IMR-90 (cell line): ENCODE data around the gene CFAP58. TPM values are rescaled to one million over a fixed set of nuclear protein-coding genes. Genes with fewer than 3 reads are reported as not detected.

Source experiments
- ATAC-seq: fragments of 200-7000 bp; cut with Tn5 transposase; 2 replicates; pipeline ENCODE4 v1.9.1; 2020; ENCODE audit warnings: low read depth, mild to moderate bottlenecking, moderate library complexity
- BruUV-seq: library from RNA; stranded (reverse); fragments of 400-500 nt; replicated peaks from 2 replicates; lab custom pipeline; 2021; lab: Mats Ljungman, UMichigan
- CTCF ChIA-PET: fragments of 300-600 bp; formaldehyde crosslinking; extraction: SDS; loops from one replicate; lab custom pipeline; 2021; ENCODE audit warnings: antibody characterized with exemption; lab: Yijun Ruan, JAX
- POLR2A ChIA-PET: fragments of 300-600 bp; sonication (Branson Sonifier 250); formaldehyde crosslinking; loops from one replicate; lab custom pipeline; 2022; ENCODE audit warnings: antibody characterized with exemption; ENCODE audit not compliant: unreplicated experiment; lab: Charles Lee
- DNase-seq: peaks from one replicate; pipeline ENCODE4 v3.0.0; 2013
- H2AFZ ChIP-seq: replicated peaks from 2 replicates; pipeline ENCODE3; 2013; ENCODE audit warnings: low read length, mild to moderate bottlenecking; ENCODE audit not compliant: poor library complexity
- H2AK5ac ChIP-seq: 2 replicates; pipeline ENCODE4 v1.6.1; 2013; ENCODE audit warnings: low read depth, low read length, inconsistent platforms
- H2AK9ac ChIP-seq: replicated peaks from 2 replicates; pipeline ENCODE3; 2013; ENCODE audit warnings: mild to moderate bottlenecking, low read depth, low read length, moderate library complexity; ENCODE audit not compliant: poor library complexity
- H2BK120ac ChIP-seq: 2 replicates; pipeline ENCODE4 v1.6.1; 2013; ENCODE audit warnings: low read depth, low read length, inconsistent platforms
- H2BK15ac ChIP-seq: 3 replicates; pipeline ENCODE4 v1.6.1; 2013; ENCODE audit warnings: low read depth, low read length, inconsistent platforms
- H2BK20ac ChIP-seq: 2 replicates; pipeline ENCODE4 v1.6.1; 2013; ENCODE audit warnings: low read depth, mild to moderate bottlenecking, inconsistent platforms, low read length, moderate library complexity
- H2BK5ac ChIP-seq: 2 replicates; pipeline ENCODE4 v1.6.1; 2013; ENCODE audit warnings: mild to moderate bottlenecking, low read depth, low read length, inconsistent platforms; ENCODE audit not compliant: poor library complexity, severe bottlenecking
- H3K14ac ChIP-seq: replicated peaks from 2 replicates; pipeline ENCODE4 v1.6.1; 2013; ENCODE audit warnings: low read depth, low read length, inconsistent platforms
- H3K18ac ChIP-seq: 2 replicates; pipeline ENCODE4 v1.6.1; 2013; ENCODE audit warnings: low read depth, low read length, control low read depth
- H3K23ac ChIP-seq: 2 replicates; pipeline ENCODE4 v1.6.1; 2013; ENCODE audit warnings: low read depth, low read length, inconsistent platforms
- H3K27ac ChIP-seq: 2 replicates; pipeline ENCODE4 v1.5.1; 2013; ENCODE audit warnings: mild to moderate bottlenecking, control low read depth, low read length; ENCODE audit not compliant: insufficient read depth
- H3K27me3 ChIP-seq: 2 replicates; pipeline ENCODE4 v1.6.1; 2013; ENCODE audit warnings: low read length; ENCODE audit not compliant: control insufficient read depth, insufficient read depth
- H3K36me3 ChIP-seq: 2 replicates; pipeline ENCODE4 v1.6.1; 2013; ENCODE audit warnings: low read length, mixed read lengths; ENCODE audit not compliant: control insufficient read depth, insufficient read depth
- H3K4ac ChIP-seq: 2 replicates; pipeline ENCODE4 v1.6.1; 2013; ENCODE audit warnings: low read depth, low read length, inconsistent platforms
- H3K4me1 ChIP-seq: 2 replicates; pipeline ENCODE4 v1.6.1; 2013; ENCODE audit warnings: low read length, mixed read lengths; ENCODE audit not compliant: control insufficient read depth, insufficient read depth
- H3K4me2 ChIP-seq: 2 replicates; pipeline ENCODE4 v1.6.1; 2013; ENCODE audit warnings: low read depth, mild to moderate bottlenecking, control low read depth, low read length, moderate library complexity
- H3K4me3 ChIP-seq: 2 replicates; pipeline ENCODE4 v1.5.1; 2013; ENCODE audit warnings: low read depth, mild to moderate bottlenecking, control low read depth, low read length, moderate library complexity; ENCODE audit not compliant: insufficient read depth
- H3K56ac ChIP-seq: 2 replicates; pipeline ENCODE4 v1.6.1; 2013; ENCODE audit warnings: low read length, inconsistent platforms; ENCODE audit not compliant: insufficient read depth; ENCODE audit errors: extremely low read depth
- H3K79me1 ChIP-seq, 2 experiments: 2 replicates each; pipeline ENCODE4 v1.6.1; 2013; ENCODE audit warnings: low read length in 2 of 2, inconsistent platforms in 1 of 2, low read depth in 1 of 2
- H3K9ac ChIP-seq: 2 replicates; pipeline ENCODE4 v1.6.1; 2013; ENCODE audit warnings: low read depth, low read length, control low read depth
- H3K9me1 ChIP-seq: 2 replicates; pipeline ENCODE4 v1.6.1; 2013; ENCODE audit warnings: low read length, inconsistent platforms; ENCODE audit not compliant: insufficient read depth
- H3K9me3 ChIP-seq: 2 replicates; pipeline ENCODE4 v1.6.1; 2013; ENCODE audit warnings: low read length; ENCODE audit not compliant: control insufficient read depth, insufficient read depth
- H4K20me1 ChIP-seq: 2 replicates; pipeline ENCODE4 v1.6.1; 2013; ENCODE audit warnings: low read length, inconsistent platforms; ENCODE audit not compliant: insufficient read depth
- H4K5ac ChIP-seq: 2 replicates; pipeline ENCODE4 v1.6.1; 2013; ENCODE audit warnings: mild to moderate bottlenecking, low read depth, low read length, control low read depth
- H4K8ac ChIP-seq, 2 experiments: 2 replicates each; pipeline ENCODE4 v1.6.1; 2013; ENCODE audit warnings: low read depth in 2 of 2, low read length in 2 of 2, control low read depth in 1 of 2, inconsistent platforms in 1 of 2
- H4K91ac ChIP-seq: 2 replicates; pipeline ENCODE4 v1.6.1; 2013; ENCODE audit warnings: low read depth, low read length, inconsistent platforms; ENCODE audit not compliant: insufficient read depth
- RCOR1 ChIP-seq: IDR thresholded peaks from 2 replicates; pipeline ENCODE4 v1.6.1; 2012; ENCODE audit warnings: mild to moderate bottlenecking, low read length, improper control_type of control experiment; ENCODE audit not compliant: insufficient replicate concordance
- WGBS, 2 experiments: methylation state at CpG; one replicate each; pipeline versions ENCODE4 v1.1.5 to v1.1.7; 2013; ENCODE audit warnings: missing lambda C conversion rate in 2 of 2; ENCODE audit not compliant: insufficient read length in 1 of 2; ENCODE audit errors: extremely low coverage in 2 of 2; 5-methylcytosine and 5-hydroxymethylcytosine counted together
- dilution Hi-C: fragments of 300-500 bp; cut with HindIII; formaldehyde crosslinking; loops from one replicate; pipeline ENCODE4 v1.14.3; 2018; ENCODE audit warnings: low sequenced_read_pairs; ENCODE audit not compliant: unreplicated experiment
- in situ Hi-C: fragments of 300-500 bp; cut with MboI; formaldehyde crosslinking; loops from 3 replicates; pipeline ENCODE4 v1.14.3; 2019; ENCODE audit warnings: low sequenced_read_pairs, inconsistent platforms, mixed read lengths
- intact Hi-C: fragments of 100-400 bp; cut with micrococcal nuclease; formaldehyde crosslinking; loops from 2 replicates; pipeline ENCODE4 v1.10.0; 2022
- polyA plus RNA-seq, 3 experiments: library from polyadenylated mRNA; depleted of rRNA; stranded (reverse); fragments of >200 nt; gene quantifications; 2 replicates each; pipeline ENCODE4 v1.2.3, GENCODE V29; 2012; ENCODE audit warnings: low replicate concordance in 1 of 3
- total RNA-seq: library from RNA; depleted of rRNA; stranded (reverse); fragments of >200 nt; gene quantifications from 2 replicates; pipeline ENCODE4 v1.2.3, GENCODE V29; 2012
- TF ChIP-seq, protein P1 (sequence below): fragments of 150-350 bp; IDR thresholded peaks from 2 replicates; pipeline ENCODE4 v1.6.1; 2017; ENCODE audit warnings: mild to moderate bottlenecking, antibody characterized with exemption, low read length, low read depth
- TF ChIP-seq, protein P2 (sequence below): fragments of 150-350 bp; IDR thresholded peaks from 2 replicates; pipeline ENCODE4 v1.6.1; 2016; ENCODE audit warnings: low read depth, mild to moderate bottlenecking, low read length, moderate library complexity, borderline replicate concordance

The CFAP58 gene
- total and polyA plus RNA-seq, 2 of the 4 experiments (the other 2 are of a cell fraction): 0.36 to 0.72 TPM

DNA sequence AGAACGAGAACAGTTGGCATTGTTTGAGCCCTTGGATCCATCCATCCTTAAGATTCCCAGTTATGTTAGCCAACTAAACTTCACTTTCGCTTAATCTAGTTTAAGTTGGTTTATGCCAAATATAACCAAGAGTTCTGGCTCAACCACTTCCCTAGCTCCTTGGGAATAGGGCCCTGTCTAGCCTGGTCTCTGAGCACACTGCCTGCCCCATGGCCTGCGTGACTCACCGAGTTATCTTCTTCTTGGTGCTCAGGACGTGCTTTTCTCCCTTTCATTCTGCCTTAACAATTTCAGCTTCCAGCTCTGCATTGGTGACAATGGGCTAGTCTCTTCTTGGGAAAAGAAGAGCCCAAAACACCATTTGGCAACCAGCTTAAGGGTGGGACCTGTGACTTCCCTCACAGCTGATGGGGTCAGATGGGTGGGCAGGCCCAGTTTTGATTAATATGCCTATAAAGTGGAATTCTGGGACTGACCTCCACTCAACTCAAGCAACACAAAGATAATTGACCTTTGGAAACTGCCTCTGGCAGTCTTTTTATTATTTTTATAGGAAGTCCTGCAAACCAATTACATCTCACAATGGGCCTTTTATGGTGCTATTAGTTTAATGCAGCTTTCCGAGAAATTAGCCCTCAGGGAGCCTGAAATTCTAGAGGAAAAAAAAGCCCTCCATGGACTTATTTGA lies 126.4 kb downstream of the CFAP58 start:
- no peak overlapping the region for H3K23ac ChIP-seq
- in situ Hi-C loops: no loop called here
- H2BK15ac ChIP-seq: no peak overlapping the region
- ATAC-seq (no peak), DNase-seq (no peak)
- H3K9ac ChIP-seq: no peak overlapping the region
- no peaks in the 10 kb centered on the region for H3K9me1 ChIP-seq
- H3K4me1 ChIP-seq: no peaks in the 10 kb centered on the region
- H3K27ac ChIP-seq: no peak overlapping the region
- H3K18ac ChIP-seq: no peak overlapping the region
- H2BK5ac ChIP-seq: no peak overlapping the region
- TF ChIP-seq, protein P1, sequence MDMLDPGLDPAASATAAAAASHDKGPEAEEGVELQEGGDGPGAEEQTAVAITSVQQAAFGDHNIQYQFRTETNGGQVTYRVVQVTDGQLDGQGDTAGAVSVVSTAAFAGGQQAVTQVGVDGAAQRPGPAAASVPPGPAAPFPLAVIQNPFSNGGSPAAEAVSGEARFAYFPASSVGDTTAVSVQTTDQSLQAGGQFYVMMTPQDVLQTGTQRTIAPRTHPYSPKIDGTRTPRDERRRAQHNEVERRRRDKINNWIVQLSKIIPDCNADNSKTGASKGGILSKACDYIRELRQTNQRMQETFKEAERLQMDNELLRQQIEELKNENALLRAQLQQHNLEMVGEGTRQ: no peak
- TF ChIP-seq RCOR1: no peak
- TF ChIP-seq, protein P2, sequence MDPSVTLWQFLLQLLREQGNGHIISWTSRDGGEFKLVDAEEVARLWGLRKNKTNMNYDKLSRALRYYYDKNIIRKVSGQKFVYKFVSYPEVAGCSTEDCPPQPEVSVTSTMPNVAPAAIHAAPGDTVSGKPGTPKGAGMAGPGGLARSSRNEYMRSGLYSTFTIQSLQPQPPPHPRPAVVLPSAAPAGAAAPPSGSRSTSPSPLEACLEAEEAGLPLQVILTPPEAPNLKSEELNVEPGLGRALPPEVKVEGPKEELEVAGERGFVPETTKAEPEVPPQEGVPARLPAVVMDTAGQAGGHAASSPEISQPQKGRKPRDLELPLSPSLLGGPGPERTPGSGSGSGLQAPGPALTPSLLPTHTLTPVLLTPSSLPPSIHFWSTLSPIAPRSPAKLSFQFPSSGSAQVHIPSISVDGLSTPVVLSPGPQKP: no peak
- POLR2A ChIA-PET: no interaction called here
- no peak overlapping the region for H4K91ac ChIP-seq
- H3K56ac ChIP-seq: no peak overlapping the region
- no peak overlapping the region for H2AK9ac ChIP-seq
- CTCF ChIA-PET: interaction anchor here (0.7 kb wide), 1 partner anchor 8 kb away, joined by 3 read pairs; no protein-coding TSS in a partner anchor
- no peak overlapping the region for H2BK120ac ChIP-seq
- H3K4me2 ChIP-seq: no peak overlapping the region
- 83% methylated on average over 1 of the region's 6 CpGs; no CpG with 5 or more reads in 1 of the 2 experiments for WGBS, 2 experiments
- H3K4ac ChIP-seq: no peak overlapping the region
- H3K27me3 ChIP-seq: peaks cover 2% of the 10 kb centered on the region
- no TSS peak for BruUV-seq
- no peaks in the 10 kb centered on the region for H4K20me1 ChIP-seq
- H4K8ac ChIP-seq: no peak overlapping the region
- H3K4me3 ChIP-seq: no peak overlapping the region
- H2AFZ ChIP-seq: no peak overlapping the region
- H2AK5ac ChIP-seq: no peak overlapping the region
- dilution Hi-C loops: no loop called here
- no peaks in the 10 kb centered on the region for H3K79me1 ChIP-seq
- H3K36me3 ChIP-seq: no peaks in the 10 kb centered on the region
- no peaks in the 10 kb centered on the region for H3K9me3 ChIP-seq
- no peak overlapping the region for H3K14ac ChIP-seq
- H4K5ac ChIP-seq: no peak overlapping the region
- H2BK20ac ChIP-seq: no peak overlapping the region
- intact Hi-C loops: no loop called here
